ENCODE data around the gene HSPA2. TPM values are rescaled to one million over a fixed set of nuclear protein-coding genes. Genes with fewer than 3 reads are reported as not detected.

The HSPA2 gene
- total RNA-seq, 1 experiment from 2014 or later: 30.2 TPM

- TF ChIP-seq TCF7 (CRISPR knock-in tag; IDR thresholded peaks at IDR 0.05; ENCODE audit: low read depth) (no peak), GTF2I (CRISPR knock-in tag; conservative IDR thresholded peaks at IDR 0.05) (no peak), SMAD4 (CRISPR knock-in tag; IDR thresholded peaks at IDR 0.05) (no peak), ESRRA (CRISPR knock-in tag; IDR thresholded peaks at IDR 0.05; ENCODE audit: borderline replicate concordance) (no peak), MAX (CRISPR knock-in tag; IDR thresholded peaks at IDR 0.05) (no peak)
- TF ChIP-seq, protein P1, sequence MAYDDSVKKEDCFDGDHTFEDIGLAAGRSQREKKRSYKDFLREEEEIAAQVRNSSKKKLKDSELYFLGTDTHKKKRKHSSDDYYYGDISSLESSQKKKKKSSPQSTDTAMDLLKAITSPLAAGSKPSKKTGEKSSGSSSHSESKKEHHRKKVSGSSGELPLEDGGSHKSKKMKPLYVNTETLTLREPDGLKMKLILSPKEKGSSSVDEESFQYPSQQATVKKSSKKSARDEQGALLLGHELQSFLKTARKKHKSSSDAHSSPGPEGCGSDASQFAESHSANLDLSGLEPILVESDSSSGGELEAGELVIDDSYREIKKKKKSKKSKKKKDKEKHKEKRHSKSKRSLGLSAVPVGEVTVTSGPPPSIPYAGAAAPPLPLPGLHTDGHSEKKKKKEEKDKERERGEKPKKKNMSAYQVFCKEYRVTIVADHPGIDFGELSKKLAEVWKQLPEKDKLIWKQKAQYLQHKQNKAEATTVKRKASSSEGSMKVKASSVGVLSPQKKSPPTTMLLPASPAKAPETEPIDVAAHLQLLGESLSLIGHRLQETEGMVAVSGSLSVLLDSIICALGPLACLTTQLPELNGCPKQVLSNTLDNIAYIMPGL (CRISPR knock-in tag; IDR thresholded peaks at IDR 0.05): no peak
- TF ChIP-seq, protein P2, sequence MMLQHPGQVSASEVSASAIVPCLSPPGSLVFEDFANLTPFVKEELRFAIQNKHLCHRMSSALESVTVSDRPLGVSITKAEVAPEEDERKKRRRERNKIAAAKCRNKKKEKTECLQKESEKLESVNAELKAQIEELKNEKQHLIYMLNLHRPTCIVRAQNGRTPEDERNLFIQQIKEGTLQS (CRISPR knock-in tag; conservative IDR thresholded peaks at IDR 0.05): no peak
Observed at GRCh38 chr14:64581363-64581762, 40.8 kb downstream of the HSPA2 start (continued).

DNA sequence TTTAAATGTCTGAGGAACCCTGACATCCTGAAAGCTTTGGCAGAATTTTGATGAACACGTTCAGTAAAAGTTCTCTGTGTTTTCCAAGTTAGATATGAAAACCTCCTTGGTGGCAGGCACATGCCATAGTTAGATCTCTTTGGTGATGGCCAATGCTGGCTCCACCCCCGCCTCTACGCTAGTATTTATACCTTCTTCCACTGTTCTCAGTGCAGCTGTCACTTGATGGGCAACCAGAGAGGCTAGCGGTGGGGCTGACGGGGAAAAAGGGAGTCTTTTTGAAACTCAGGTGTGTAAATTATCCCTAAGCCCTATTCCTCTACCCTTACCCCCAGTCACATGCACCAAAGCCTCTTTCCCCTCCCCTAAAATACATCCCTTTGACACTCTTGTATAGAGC lies 41.3 kb downstream of the HSPA2 start:
- ChIA-PET POLR2A (no interaction called here), CTCF (interaction anchor here (0.8 kb wide), 1 partner anchor 55 kb away, joined by 5 read pairs; no protein-coding TSS in a partner anchor)
- Mint-ChIP-seq H3K4me3 (no peak overlapping the region), H3K27ac (no peak overlapping the region), H3K27me3 (ENCODE audit: low read depth) (no peaks in the 10 kb centered on the region), H3K9me3 (no peaks in the 10 kb centered on the region), H3K36me3 (no peaks in the 10 kb centered on the region), H3K4me1 (peaks cover 28% of the 10 kb centered on the region)
- ATAC-seq (peak; percentile 48; the same call in 1 of the 2 replicates), DNase-seq (ENCODE audit: low spot score) (no peak)
- TF ChIP-seq NFATC4 (CRISPR knock-in tag; IDR thresholded peaks at IDR 0.05) (no peak), ZNF532 (CRISPR knock-in tag; IDR thresholded peaks at IDR 0.05; ENCODE audit: borderline replicate concordance) (no peak), RORB (CRISPR knock-in tag; IDR thresholded peaks at IDR 0.05) (no peak), SMAD4 (CRISPR knock-in tag; IDR thresholded peaks at IDR 0.05) (no peak), ETV6 (CRISPR knock-in tag; IDR thresholded peaks at IDR 0.05) (no peak)
- TF ChIP-seq, protein P3, sequence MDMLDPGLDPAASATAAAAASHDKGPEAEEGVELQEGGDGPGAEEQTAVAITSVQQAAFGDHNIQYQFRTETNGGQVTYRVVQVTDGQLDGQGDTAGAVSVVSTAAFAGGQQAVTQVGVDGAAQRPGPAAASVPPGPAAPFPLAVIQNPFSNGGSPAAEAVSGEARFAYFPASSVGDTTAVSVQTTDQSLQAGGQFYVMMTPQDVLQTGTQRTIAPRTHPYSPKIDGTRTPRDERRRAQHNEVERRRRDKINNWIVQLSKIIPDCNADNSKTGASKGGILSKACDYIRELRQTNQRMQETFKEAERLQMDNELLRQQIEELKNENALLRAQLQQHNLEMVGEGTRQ (CRISPR knock-in tag; IDR thresholded peaks at IDR 0.05): no peak
- TF ChIP-seq, protein P1 (CRISPR knock-in tag; IDR thresholded peaks at IDR 0.05): no peak

DNA sequence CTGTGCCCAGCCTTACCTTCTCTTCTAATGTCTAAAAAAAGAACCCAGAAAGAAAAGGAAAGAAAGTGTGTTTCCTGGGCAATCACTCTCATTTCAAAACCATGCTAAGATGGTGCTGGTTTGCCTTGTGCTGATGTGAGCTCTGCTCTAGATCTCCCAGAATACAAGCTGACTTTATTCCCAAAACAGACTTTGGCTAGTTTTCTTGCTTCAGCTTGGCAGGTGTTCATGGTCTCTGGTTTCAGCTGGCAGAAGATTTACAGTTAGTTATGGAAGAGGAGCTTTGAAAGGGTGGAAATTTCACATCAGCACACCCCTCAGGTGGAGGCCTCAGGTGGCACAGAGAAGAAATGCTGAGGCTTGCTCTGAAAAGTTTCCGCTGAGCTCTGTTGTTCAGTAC lies 43.6 kb downstream of the HSPA2 start:
- POLR2A ChIA-PET: no interaction called here
- Mint-ChIP-seq H3K27me3 (ENCODE audit: low read depth) (no peaks in the 10 kb centered on the region), H3K9me3 (no peaks in the 10 kb centered on the region), H3K4me3 (no peak overlapping the region), H3K27ac (peak overlapping the region; percentile 43; the same call in 1 of the 2 replicates), H3K4me1 (peaks cover 19% of the 10 kb centered on the region), H3K36me3 (no peaks in the 10 kb centered on the region)
- no peak for ATAC-seq
- no peak for DNase-seq (ENCODE audit: low spot score)
- CTCF ChIA-PET: no interaction called here
- TF ChIP-seq ZNF263 (CRISPR knock-in tag; IDR thresholded peaks at IDR 0.05; ENCODE audit: low read depth): no peak
- TF ChIP-seq FOXP1 (CRISPR knock-in tag; IDR thresholded peaks at IDR 0.05; ENCODE audit: borderline replicate concordance): no peak
- no peak for TF ChIP-seq GRHL2 (CRISPR knock-in tag; IDR thresholded peaks at IDR 0.05; ENCODE audit: insufficient replicate concordance, severe bottlenecking)
- no peak for TF ChIP-seq ERG (CRISPR knock-in tag; IDR thresholded peaks at IDR 0.05)
- no peak for TF ChIP-seq EMX1 (CRISPR knock-in tag; IDR thresholded peaks at IDR 0.05)
- TF ChIP-seq MLX (CRISPR knock-in tag; IDR thresholded peaks at IDR 0.05): no peak
- TF ChIP-seq, protein P2 (CRISPR knock-in tag; conservative IDR thresholded peaks at IDR 0.05): no peak
- no peak for TF ChIP-seq ESRRA (CRISPR knock-in tag; IDR thresholded peaks at IDR 0.05; ENCODE audit: borderline replicate concordance)
